Fibroblast of pulmonary artery (primary cell): ENCODE measurements around the gene ADGRG3.

Experiments used
- DNase-seq: peaks from one replicate; pipeline ENCODE4 v3.0.0-alpha.2; 2010; ENCODE audit warnings: low read depth
- H3K4me3 ChIP-seq: replicated peaks from 2 replicates; pipeline ENCODE4 v1.5.1; 2011; ENCODE audit warnings: low read depth, mild to moderate bottlenecking, control low read depth, low read length, moderate library complexity
- CTCF ChIP-seq: IDR thresholded peaks from 2 replicates; pipeline ENCODE4 v1.5.1; 2011; ENCODE audit warnings: mild to moderate bottlenecking, control low read depth, low read length, inconsistent platforms; ENCODE audit errors: missing control alignments

The ADGRG3 gene

GRCh38 chr16:57642160-57643135 lies 25.7 kb upstream of the ADGRG3 start:
- H3K4me3 ChIP-seq: no peak overlapping the region
- no peak for TF ChIP-seq CTCF
- no peak for DNase-seq

GRCh38 chr16:57643147-57643874 lies 24.8 kb upstream of the ADGRG3 start:
- DNase-seq: no peak
- H3K4me3 ChIP-seq: no peak overlapping the region

GRCh38 chr16:57643910-57644309 lies 24.2 kb upstream of the ADGRG3 start:
- DNase-seq: no peak
- TF ChIP-seq CTCF: no peak
- H3K4me3 ChIP-seq: no peak overlapping the region

More at GRCh38 chr16:57643147-57643874, 24.8 kb upstream of the ADGRG3 start:
- no peak for TF ChIP-seq CTCF

GRCh38 chr16:57644383-57645014 lies 23.6 kb upstream of the ADGRG3 start:
- TF ChIP-seq CTCF: no peak
- H3K4me3 ChIP-seq: no peak overlapping the region
- DNase-seq: no peak

- TF ChIP-seq CTCF: no peak
- no peak for DNase-seq
- H3K4me3 ChIP-seq: no peak overlapping the region
Observed at GRCh38 chr16:57645169-57645568, 22.9 kb upstream of the ADGRG3 start.

- peak; percentile 69 for DNase-seq
- no peak overlapping the region for H3K4me3 ChIP-seq
- no peak for TF ChIP-seq CTCF
Observed at GRCh38 chr16:57645691-57646387, 22.3 kb upstream of the ADGRG3 start.
